GM21717 (cell line): Measurements from ENCODE around the gene HBZ.
"Not testable (repeated sequence)": the region's sequence is repeated elsewhere in the genome, so short reads cannot be mapped to it uniquely, and the experiment has no call there.

Experiments
- ATAC-seq: cut with Tn5 transposase; IDR thresholded peaks from one replicate; pipeline ENCODE4 v1.9.1; 2021; ENCODE audit warnings: mild to moderate bottlenecking, moderate library complexity; ENCODE audit not compliant: unreplicated experiment

Gene HBZ

GRCh38 chr16:132120-132519 is 20.3 kb upstream of the HBZ start:
- no peak for ATAC-seq

- no peak for ATAC-seq
These were observed 18.7 kb upstream of the HBZ start for GRCh38 chr16:133716-134115.

DNA sequence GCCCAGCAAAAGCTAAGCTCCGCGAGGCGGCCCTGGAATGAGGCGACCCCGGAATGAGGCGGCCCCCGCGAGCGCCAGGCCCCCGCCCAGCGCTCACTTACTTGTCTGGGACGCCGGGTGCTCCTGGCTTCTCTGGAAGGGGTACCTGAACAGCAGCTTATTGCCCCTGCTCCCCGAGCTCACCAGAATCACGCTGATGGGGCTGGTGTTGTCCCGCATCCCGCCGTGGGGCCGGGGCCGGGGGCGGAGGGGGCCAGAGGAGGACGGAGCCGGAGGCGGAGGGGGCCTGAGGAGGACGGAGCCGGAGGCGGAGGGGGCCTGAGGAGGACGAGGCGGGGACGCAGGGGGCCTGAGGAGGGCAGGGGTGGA is 14.4 kb upstream of the HBZ start:
- ATAC-seq, result no peak

DNA sequence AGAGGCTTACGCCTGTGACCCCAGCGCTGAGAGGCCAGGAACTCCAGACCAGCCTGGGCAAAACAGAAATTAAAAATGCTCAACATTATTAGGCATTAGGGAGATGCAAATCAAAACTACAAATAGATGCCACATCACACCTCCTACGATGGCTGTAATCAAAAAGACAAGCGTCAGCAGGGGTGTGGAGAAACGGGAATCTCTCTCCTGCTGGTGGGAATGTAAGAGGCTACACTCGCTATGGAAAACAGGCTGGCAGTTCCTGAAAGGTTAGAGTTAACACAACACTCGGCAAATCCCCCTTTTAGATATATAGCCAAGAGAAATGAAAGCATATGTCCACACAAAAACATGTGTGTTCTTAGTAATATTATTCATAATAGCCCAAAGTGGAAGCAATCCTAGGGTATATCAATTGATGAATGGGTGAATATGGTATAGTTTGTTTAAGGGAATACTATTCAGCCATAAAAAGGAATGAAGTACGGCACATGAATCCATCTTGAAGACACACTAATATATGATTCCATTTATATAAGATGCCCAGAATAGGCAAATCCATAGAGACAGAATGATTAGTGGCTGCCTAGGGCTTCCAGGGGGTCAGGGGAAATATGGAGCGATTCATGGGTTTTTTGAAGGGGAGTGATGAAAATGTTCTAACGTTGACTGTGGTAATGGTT is 12.1 kb upstream of the HBZ start:
- no peak for ATAC-seq

- ATAC-seq, result no peak
These were observed 10.0 kb upstream of the HBZ start for GRCh38 chr16:142405-142967.

GRCh38 chr16:143047-143446 is 9.4 kb upstream of the HBZ start:
- ATAC-seq, result no peak

DNA sequence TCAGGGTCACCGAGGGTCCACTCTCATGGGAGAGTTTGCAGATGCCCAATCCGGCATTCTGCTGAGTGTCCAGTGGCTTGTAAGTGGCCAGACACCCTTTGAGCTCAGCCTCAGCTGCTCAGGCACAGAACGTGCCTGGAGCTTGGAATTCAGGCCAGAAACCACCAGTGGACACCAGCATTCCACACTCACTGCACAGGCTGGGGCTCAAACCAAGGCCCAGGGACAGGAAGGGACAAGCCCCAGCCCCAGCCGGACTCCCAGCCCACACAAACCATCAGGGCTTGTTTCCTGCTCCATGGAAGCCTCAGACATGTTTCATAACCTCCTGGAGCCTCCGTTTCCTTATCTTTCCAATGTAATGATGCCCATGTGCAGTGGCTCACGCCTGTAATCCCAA is 9.0 kb upstream of the HBZ start:
- ATAC-seq, result no peak

GRCh38 chr16:144797-145252 is 7.6 kb upstream of the HBZ start:
- no peak for ATAC-seq

- no peak for ATAC-seq
These were observed 5.8 kb upstream of the HBZ start for GRCh38 chr16:146646-147045.

DNA sequence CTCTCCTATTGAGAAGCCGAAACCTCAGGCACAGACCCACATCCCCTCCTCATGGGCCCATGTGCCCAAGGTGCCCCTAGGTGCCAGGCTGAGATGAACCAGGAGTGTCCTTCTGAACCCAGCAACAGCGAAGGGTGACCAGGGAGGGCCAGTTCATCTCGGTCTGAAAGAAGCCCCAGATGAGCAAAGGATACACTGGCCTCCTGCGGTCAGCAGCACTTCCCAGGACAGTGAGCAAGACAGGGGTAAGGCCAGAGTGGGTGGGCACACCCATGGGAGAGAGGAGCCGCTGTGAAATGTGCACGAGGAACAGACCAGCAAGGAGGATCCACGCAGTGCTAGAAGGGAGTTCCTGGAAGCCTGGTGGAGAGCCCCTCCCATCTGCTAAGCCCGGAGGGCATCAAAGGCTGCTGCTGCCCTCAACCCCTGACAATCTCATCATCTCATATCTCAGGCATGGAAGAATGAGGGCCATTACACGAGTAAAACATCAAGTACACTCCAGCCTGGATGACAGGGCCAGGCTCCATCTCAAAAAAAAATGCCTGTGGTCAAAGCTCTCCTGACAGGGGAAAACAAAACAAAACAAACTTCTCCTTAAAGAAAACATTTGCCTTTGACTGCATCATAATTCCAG is 3.3 kb upstream of the HBZ start:
- no peak for ATAC-seq

DNA sequence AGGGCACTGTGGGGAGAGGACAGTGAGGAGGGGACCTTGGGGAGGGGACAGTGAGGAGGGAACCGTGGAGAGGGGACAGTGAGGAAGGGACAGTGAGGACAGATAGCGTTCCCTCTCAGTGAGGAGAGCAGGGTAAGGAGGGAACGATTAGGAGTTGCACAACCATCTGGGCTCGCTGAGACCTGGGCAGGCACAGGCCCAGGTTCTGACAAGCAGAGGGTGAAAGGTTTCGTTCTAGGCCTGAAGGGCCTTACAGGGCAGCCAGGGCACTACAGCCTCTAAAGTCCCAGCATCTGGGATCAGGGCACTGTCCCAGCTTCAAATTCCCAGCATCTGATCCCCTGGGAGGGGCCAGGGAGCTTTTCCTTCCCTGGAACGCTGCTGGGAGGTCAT is 681 bp downstream of the HBZ start:
- not testable (repeated sequence) for ATAC-seq

GRCh38 chr16:153550-154216 is 1.2 kb downstream of the HBZ start:
- ATAC-seq, result not testable (repeated sequence)

DNA sequence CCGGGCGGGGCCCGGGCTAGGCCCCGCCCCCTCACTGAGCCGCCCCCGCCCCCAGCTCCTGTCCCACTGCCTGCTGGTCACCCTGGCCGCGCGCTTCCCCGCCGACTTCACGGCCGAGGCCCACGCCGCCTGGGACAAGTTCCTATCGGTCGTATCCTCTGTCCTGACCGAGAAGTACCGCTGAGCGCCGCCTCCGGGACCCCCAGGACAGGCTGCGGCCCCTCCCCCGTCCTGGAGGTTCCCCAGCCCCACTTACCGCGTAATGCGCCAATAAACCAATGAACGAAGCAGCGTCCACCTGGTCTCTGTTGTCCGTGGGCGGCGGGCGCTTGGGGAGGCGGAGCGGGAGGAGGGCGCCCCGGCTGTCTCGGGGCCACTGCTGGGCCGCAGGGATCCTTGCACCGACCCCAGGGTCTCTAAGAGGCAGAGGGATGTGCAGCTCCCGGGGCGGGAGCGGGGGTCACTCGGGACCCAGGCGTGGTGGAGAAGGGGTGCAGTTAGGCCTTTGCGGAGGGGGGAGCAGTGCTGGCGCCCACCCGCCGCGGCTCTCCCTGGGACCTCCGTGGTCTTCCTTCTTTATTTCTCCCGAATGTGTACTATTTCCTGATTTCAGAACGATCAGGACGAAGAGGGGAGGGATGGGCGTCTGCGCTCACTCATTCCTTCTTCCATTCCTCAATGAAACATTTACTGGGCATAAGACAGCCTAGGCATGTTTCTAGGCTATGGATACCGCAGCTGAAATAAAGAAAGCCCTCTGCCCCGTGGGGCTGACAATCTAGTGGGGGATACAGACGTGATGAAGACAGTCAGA is 2.0 kb downstream of the HBZ start:
- no peak for ATAC-seq

DNA sequence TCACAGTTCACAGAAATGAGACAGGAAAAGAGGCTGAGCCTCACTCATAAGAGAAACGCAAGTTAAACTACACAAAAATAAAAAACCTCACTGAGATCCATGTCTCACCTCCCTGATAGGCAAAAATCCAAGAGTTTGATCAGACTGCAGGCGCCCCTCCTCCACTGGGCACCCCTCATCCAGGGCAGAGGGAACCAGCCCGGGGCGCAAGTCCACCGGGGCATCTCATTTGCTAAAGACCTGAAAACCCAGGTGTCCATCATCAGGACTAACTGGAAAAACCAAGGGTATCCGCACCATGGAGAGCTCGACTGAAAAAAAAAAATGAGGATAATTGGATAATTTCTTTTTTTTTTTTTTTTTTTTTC is 2.6 kb downstream of the HBZ start:
- no peak for ATAC-seq

GRCh38 chr16:159136-159849 is 6.8 kb downstream of the HBZ start:
- no peak for ATAC-seq

DNA sequence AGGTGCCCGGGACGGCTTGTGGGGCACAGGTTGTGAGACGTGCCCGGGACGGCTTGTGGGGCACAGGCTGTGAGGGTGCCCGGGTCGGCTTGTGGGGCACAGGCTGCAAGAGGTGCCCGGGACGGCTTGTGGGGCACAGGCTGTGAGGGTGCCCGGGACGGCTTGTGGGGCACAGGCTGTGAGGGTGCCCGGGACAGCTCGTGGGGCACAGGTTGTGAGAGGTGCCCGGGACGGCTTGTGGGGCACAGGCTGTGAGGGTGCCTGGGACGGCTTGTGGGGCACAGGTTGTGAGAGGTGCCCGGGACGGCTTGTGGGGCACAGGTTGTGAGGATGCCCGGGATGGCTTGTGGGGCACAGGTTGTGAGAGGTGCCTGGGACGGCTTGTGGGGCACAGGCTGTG is 7.8 kb downstream of the HBZ start:
- not testable (repeated sequence) for ATAC-seq

- ATAC-seq, result no peak
These were observed 8.3 kb downstream of the HBZ start for GRCh38 chr16:160691-161190.

DNA sequence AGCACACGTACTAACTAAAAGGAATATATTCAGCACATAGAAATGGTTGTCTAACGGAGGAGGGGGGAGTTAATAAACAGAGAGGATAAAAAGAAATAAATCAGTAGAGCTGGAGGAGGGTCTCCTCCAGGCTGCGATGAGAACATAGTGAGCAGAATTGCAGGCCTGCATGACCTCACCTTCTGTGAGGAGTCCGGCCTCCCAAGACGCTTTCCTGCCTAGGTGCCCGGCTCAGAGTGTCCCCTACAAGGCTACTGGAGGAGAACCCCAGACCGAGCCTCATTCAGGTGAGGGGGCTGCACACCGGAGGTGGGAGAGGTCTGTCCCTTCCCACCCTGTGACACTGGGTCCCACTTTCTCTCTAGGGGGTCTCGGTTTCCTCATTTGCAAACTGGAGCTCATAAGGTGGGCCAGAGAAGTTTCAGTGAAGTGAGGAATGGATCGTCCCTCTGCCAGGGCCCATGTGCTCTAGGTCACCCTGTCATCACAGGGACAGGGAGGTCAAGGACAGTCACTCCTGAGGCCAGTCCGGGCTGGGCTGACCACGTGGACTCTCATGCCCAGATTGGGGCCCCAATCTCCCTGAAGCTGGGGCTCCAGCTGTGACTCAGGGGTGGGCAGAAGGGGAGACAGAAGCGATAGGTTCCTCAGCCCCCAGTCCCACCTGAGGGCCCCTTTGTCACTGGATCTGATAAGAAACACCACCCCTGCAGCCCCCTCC is 10.0 kb downstream of the HBZ start:
- ATAC-seq, result no peak

GRCh38 chr16:163139-163538 is 10.7 kb downstream of the HBZ start:
- ATAC-seq, result not testable (repeated sequence)

- not testable (repeated sequence) for ATAC-seq
These were observed 11.3 kb downstream of the HBZ start for GRCh38 chr16:163696-164095.
